HG03354 (cell line): ENCODE data around the gene PUSL1.
A peak's percentile ranks its signal among the peaks of the same experiment; 100 is the strongest.
"Not testable (repeated sequence)": the region's sequence is repeated elsewhere in the genome, so short reads cannot be mapped to it uniquely, and the experiment has no call there.

Experiments
- ATAC-seq: cut with Tn5 transposase; IDR thresholded peaks from one replicate; pipeline ENCODE4 v1.9.1; 2021; ENCODE audit warnings: mild to moderate bottlenecking; ENCODE audit not compliant: unreplicated experiment, poor library complexity, severe bottlenecking

Gene PUSL1

GRCh38 chr1:1307261-1307922, 1.0 kb upstream of the PUSL1 start:
- ATAC-seq, result peak; percentile 1

- peak; percentile 0 for ATAC-seq
Observed at GRCh38 chr1:1308756-1309250, 406 bp downstream of the PUSL1 start.

- ATAC-seq, result no peak
Observed at GRCh38 chr1:1309251-1310108, 1.1 kb downstream of the PUSL1 start.

GRCh38 chr1:1310109-1310385, 1.6 kb downstream of the PUSL1 start:
- ATAC-seq, result no peak

- no peak for ATAC-seq
Observed at GRCh38 chr1:1310476-1311053, 2.2 kb downstream of the PUSL1 start.

- no peak for ATAC-seq
Observed at GRCh38 chr1:1311107-1312104, 3.0 kb downstream of the PUSL1 start.

- ATAC-seq, result no peak
Observed at GRCh38 chr1:1312450-1313314, 4.3 kb downstream of the PUSL1 start.

- no peak for ATAC-seq
Observed at GRCh38 chr1:1313500-1314236, 5.3 kb downstream of the PUSL1 start.

- ATAC-seq, result no peak
Observed at GRCh38 chr1:1314237-1314586, 5.8 kb downstream of the PUSL1 start.

- no peak for ATAC-seq
Observed at GRCh38 chr1:1314678-1315335, 6.4 kb downstream of the PUSL1 start.

GRCh38 chr1:1315435-1315954, 7.1 kb downstream of the PUSL1 start:
- no peak for ATAC-seq

- ATAC-seq, result not testable (repeated sequence)
Observed at GRCh38 chr1:1316199-1316598, 7.8 kb downstream of the PUSL1 start.

- no peak for ATAC-seq
Observed at GRCh38 chr1:1317420-1317819, 9.0 kb downstream of the PUSL1 start.

GRCh38 chr1:1318131-1318652, 9.8 kb downstream of the PUSL1 start:
- ATAC-seq, result no peak

GRCh38 chr1:1318777-1319645, 10.6 kb downstream of the PUSL1 start:
- no peak for ATAC-seq

- ATAC-seq, result no peak
Observed at GRCh38 chr1:1319646-1319941, 11.2 kb downstream of the PUSL1 start.
